Endothelial cell (in vitro differentiated cells): Measurements from ENCODE around the gene BACE2. TPM values are rescaled to one million over a fixed set of nuclear protein-coding genes. Genes with fewer than 3 reads are reported as not detected.

Experiments used
- DNase-seq: peaks from one replicate; pipeline ENCODE4 v3.0.0; 2021; ENCODE audit warnings: low spot score
- H3K27ac Mint-ChIP-seq: one replicate; pipeline ENCODE4 v1.8.0; 2021; ENCODE audit warnings: mixed read lengths, inconsistent platforms; ENCODE audit not compliant: unreplicated experiment
- H3K27me3 Mint-ChIP-seq: one replicate; pipeline ENCODE4 v1.8.0; 2021; ENCODE audit warnings: mild to moderate bottlenecking, moderate library complexity, mixed read lengths, inconsistent platforms; ENCODE audit not compliant: unreplicated experiment
- H3K36me3 Mint-ChIP-seq: one replicate; pipeline ENCODE4 v1.8.0; 2021; ENCODE audit warnings: mild to moderate bottlenecking, low read depth, mixed read lengths, inconsistent platforms; ENCODE audit not compliant: unreplicated experiment
- H3K4me1 Mint-ChIP-seq: one replicate; pipeline ENCODE4 v1.8.0; 2021; ENCODE audit warnings: mild to moderate bottlenecking, mixed read lengths, inconsistent platforms; ENCODE audit not compliant: unreplicated experiment
- H3K4me3 Mint-ChIP-seq: one replicate; pipeline ENCODE4 v1.8.0; 2021; ENCODE audit warnings: mild to moderate bottlenecking, mixed read lengths, inconsistent platforms; ENCODE audit not compliant: unreplicated experiment
- H3K9me3 Mint-ChIP-seq: one replicate; pipeline ENCODE4 v1.8.0; 2021; ENCODE audit warnings: mixed read lengths, inconsistent platforms; ENCODE audit not compliant: unreplicated experiment
- CTCF ChIP-seq: fragments of 200-600 bp; sonication (generic); IDR thresholded peaks from one replicate; pipeline ENCODE4 v1.5.0; 2021; ENCODE audit warnings: antibody characterized with exemption; ENCODE audit not compliant: unreplicated experiment
- total RNA-seq: library from RNA; stranded (reverse); fragmentation: NEBNext Ultra II Directional; extraction: Animal tissue kit (Norgen Biotek cat#: 25700); gene quantifications from one replicate; pipeline ENCODE4 v1.2.1, GENCODE V29; 2021; ENCODE audit not compliant: unreplicated experiment

Gene BACE2
- total RNA-seq, 1 donor from 2014 or later: 151 TPM

DNA sequence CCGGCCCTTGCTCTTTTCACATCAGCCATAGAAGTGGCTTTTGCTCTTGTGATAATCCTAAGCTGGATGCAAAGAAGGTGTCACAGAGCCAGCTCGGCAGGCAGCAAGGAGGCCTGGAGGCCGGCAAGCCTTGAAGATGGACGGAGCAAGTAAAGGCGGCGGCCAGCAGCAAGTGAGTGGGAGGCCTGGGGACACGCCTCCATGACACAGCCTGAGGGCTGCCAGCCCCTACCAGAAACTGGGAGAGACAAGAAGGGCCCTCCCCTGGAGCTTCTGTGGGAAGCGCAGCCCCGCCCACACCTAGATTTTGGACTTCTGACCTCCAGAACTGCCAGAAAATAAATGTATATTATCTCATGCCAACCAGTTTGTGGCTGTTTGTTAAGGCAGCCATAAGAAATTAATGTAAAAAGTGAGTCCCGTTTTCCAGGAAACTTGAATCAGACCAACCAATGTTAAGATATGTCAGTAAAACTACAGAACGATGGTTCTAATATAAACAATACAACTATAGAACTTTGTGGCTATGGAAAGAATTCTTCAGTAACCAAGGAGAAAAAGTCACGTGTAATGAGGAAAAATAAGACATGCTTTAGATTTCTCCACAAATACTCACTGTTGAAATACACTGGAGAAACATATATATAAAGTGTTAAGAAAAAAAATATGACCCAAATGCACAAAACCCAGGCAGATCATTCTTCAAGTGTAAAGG lies 49.9 kb downstream of the BACE2 start:
- no peak for DNase-seq
- H3K9me3 Mint-ChIP-seq: no peaks in the 10 kb centered on the region
- TF ChIP-seq CTCF: no peak
- H3K27ac Mint-ChIP-seq: no peak overlapping the region
- H3K36me3 Mint-ChIP-seq: peaks cover 38% of the 10 kb centered on the region
- H3K27me3 Mint-ChIP-seq: peaks cover 4% of the 10 kb centered on the region
- peak overlapping the region; percentile 61 for H3K4me3 Mint-ChIP-seq
- H3K4me1 Mint-ChIP-seq: peaks cover 8% of the 10 kb centered on the region

- Mint-ChIP-seq H3K4me1 (peaks cover 13% of the 10 kb centered on the region), H3K36me3 (peaks cover 34% of the 10 kb centered on the region), H3K4me3 (no peak overlapping the region), H3K27ac (no peak overlapping the region), H3K27me3 (peaks cover 4% of the 10 kb centered on the region), H3K9me3 (no peaks in the 10 kb centered on the region)
- no peak for DNase-seq
- no peak for TF ChIP-seq CTCF
Measured at GRCh38 chr21:41219498-41220207, 51.7 kb downstream of the BACE2 start.

DNA sequence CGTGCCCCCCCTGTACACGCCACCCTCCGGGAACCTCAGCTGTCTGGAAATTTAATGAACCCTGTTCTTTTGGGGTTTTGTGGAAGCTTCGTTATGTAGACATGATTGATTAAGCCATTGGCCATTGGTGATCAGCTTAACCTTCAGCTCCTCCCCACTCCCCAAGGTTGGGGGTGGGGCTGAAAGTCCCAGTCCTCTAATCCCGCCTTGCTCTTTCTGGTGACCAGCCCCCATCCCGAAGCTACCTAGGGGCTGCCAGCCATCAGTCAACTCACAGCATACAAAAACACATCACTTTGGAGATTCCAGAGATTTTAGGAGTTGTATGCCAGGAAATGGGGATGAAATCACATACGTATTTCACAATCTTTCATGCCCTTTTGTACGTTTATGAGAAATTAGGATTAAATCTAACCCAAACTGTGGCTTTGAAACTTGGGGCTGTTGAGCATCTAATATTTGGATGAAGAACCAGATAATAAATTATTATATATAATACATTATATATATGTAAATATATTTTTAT lies 52.3 kb downstream of the BACE2 start:
- Mint-ChIP-seq H3K27me3 (peaks cover 4% of the 10 kb centered on the region), H3K36me3 (peaks cover 35% of the 10 kb centered on the region), H3K27ac (no peak overlapping the region), H3K9me3 (no peaks in the 10 kb centered on the region), H3K4me3 (no peak overlapping the region), H3K4me1 (peaks cover 13% of the 10 kb centered on the region)
- DNase-seq: no peak
- no peak for TF ChIP-seq CTCF

- no peak overlapping the region for H3K27ac Mint-ChIP-seq
- H3K27me3 Mint-ChIP-seq: peaks cover 5% of the 10 kb centered on the region
- peaks cover 8% of the 10 kb centered on the region for H3K4me1 Mint-ChIP-seq
Measured at GRCh38 chr21:41222247-41223068, 54.5 kb downstream of the BACE2 start.

More at GRCh38 chr21:41222247-41223068, 54.5 kb downstream of the BACE2 start:
- Mint-ChIP-seq H3K9me3 (no peaks in the 10 kb centered on the region), H3K36me3 (peaks cover 42% of the 10 kb centered on the region), H3K4me3 (no peak overlapping the region)
- DNase-seq: no peak
- TF ChIP-seq CTCF: no peak
